Esophagus muscularis mucosa (tissue), 3 donors: Measurements from ENCODE around the gene RASAL2.

Experiments
- CTCF ChIP-seq, 3 experiments: fragments of 200-600 bp in 2 of 3; fragments of 450-650 bp in 1 of 3; sonication (generic) in 2 of 3; IDR thresholded peaks; one replicate each; pipeline ENCODE4 v1.5.1; 2017 to 2019; ENCODE audit warnings: antibody characterized with exemption in 3 of 3, mild to moderate bottlenecking in 2 of 3, moderate library complexity in 1 of 3
- POLR2A ChIP-seq: fragments of 450-650 bp; IDR thresholded peaks from one replicate; pipeline ENCODE4 v1.6.1; 2017; ENCODE audit warnings: antibody characterized with exemption, moderate library complexity, mild to moderate bottlenecking, low read depth

GRCh38 chr1:178484698-178485225, 390.9 kb downstream of the RASAL2 start:
- no peak for TF ChIP-seq CTCF (IDR thresholded peaks at IDR 0.05)
- no peak for TF ChIP-seq POLR2A
